ENCODE results near the gene DHCR24. TPM values are rescaled to one million over a fixed set of nuclear protein-coding genes. Genes with fewer than 3 reads are reported as not detected.

The DHCR24 gene
- total and polyA plus RNA-seq, 2 donors (not counting 1 experiment from before 2014, with no cell fraction given), result 5.2 to 13.3 TPM

DNA sequence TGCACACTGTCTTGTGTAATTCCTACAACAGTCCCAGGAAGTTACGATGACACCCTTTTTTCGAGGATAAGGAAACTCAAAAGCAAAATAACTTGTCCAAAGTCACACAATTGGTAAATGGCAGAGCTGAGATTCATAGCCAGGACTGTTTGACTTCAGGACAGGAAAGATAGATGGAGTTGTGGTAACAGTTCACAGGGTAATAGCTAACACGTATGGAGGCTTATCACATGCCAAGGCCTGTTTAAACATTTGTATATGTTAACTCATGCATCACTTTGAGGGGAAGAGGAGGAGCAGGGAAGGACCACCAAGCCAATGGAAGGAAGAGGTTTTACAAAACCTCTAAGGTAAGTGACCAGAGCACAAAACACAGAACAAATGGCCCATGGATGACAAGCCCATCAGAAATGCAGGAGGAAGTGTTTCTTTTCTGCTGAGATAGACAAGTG is 2.8 kb downstream of the DHCR24 start:
- Histone ChIP-seq H3K27me3 (replicated peaks in 1 of 4; ENCODE audit: control extremely low read depth in 1 of 4, control insufficient read depth in 3 of 4, insufficient read depth in 4 of 4, low read length in 3 of 4) (peaks cover 0 to 18% (median 0%) of the 10 kb centered on the region in 4 experiments), H3K4me1 (ENCODE audit: control insufficient read depth in 2 of 2, insufficient read depth in 2 of 2, low read length in 2 of 2) (peaks cover 11 to 17% of the 10 kb centered on the region in 2 donors), H3K4me2 (replicated peaks; ENCODE audit: low read depth, low read length, poor library complexity, severe bottlenecking) (no peak overlapping the region), H2AFZ (ENCODE audit: insufficient read depth, low read depth, low read length, poor library complexity, severe bottlenecking) (no peak overlapping the region), H3K9ac (ENCODE audit: low read length) (no peak overlapping the region), H3K36me3 (replicated peaks in 1 of 2; ENCODE audit: control extremely low read depth in 1 of 2, control insufficient read depth in 1 of 2, extremely low read depth in 1 of 2, insufficient read depth in 2 of 2, low read length in 1 of 2) (no peaks in the 10 kb centered on the region), H3K9me3 (ENCODE audit: control extremely low read depth in 1 of 3, control insufficient read depth in 2 of 3, insufficient read depth in 1 of 3, low read length in 2 of 3) (peaks cover 0 to 4% (median 3%) of the 10 kb centered on the region in 3 donors), H3K27ac (ENCODE audit: low read length in 2 of 2) (no peak overlapping the region), H3K4me3 (ENCODE audit: control extremely low read depth in 1 of 5, extremely low read depth in 1 of 5, insufficient read depth in 1 of 5, low read depth in 2 of 5, low read length in 4 of 5) (no peak overlapping the region), H3K79me2 (ENCODE audit: control insufficient read depth, insufficient read depth, low read length) (no peaks in the 10 kb centered on the region), H4K20me1 (ENCODE audit: control insufficient read depth, insufficient read depth, low read length, poor library complexity, severe bottlenecking) (no peaks in the 10 kb centered on the region)
- Mint-ChIP-seq H3K9me3 (ENCODE audit: insufficient read depth) (peaks cover 4% of the 10 kb centered on the region), H3K4me1 (peaks cover 30% of the 10 kb centered on the region), H3K27ac (no peak overlapping the region), H3K27me3 (peaks cover 8% of the 10 kb centered on the region), H3K4me3 (no peak overlapping the region)
- ChIA-PET POLR2A (no interaction called here), CTCF (interaction anchor here (1.6 kb wide), 1 partner anchor 61 kb away, joined by 3 read pairs; no protein-coding TSS in a partner anchor)
- intact Hi-C loops (cut with micrococcal nuclease), result no loop called here
- TF ChIP-seq EZH2 (IDR thresholded peaks at IDR 0.05; ENCODE audit: borderline replicate concordance, insufficient read depth, low read depth, low read length, poor library complexity, severe bottlenecking), result no peak
- TF ChIP-seq, protein P1, sequence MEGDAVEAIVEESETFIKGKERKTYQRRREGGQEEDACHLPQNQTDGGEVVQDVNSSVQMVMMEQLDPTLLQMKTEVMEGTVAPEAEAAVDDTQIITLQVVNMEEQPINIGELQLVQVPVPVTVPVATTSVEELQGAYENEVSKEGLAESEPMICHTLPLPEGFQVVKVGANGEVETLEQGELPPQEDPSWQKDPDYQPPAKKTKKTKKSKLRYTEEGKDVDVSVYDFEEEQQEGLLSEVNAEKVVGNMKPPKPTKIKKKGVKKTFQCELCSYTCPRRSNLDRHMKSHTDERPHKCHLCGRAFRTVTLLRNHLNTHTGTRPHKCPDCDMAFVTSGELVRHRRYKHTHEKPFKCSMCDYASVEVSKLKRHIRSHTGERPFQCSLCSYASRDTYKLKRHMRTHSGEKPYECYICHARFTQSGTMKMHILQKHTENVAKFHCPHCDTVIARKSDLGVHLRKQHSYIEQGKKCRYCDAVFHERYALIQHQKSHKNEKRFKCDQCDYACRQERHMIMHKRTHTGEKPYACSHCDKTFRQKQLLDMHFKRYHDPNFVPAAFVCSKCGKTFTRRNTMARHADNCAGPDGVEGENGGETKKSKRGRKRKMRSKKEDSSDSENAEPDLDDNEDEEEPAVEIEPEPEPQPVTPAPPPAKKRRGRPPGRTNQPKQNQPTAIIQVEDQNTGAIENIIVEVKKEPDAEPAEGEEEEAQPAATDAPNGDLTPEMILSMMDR (IDR thresholded peaks at IDR 0.05), result no peak
- ATAC-seq (ENCODE audit: low read depth) (no peak), DNase-seq (no peak)
- no CpG with 5 or more reads among the region's 3 CpGs for WGBS (ENCODE audit: insufficient coverage)

DNA sequence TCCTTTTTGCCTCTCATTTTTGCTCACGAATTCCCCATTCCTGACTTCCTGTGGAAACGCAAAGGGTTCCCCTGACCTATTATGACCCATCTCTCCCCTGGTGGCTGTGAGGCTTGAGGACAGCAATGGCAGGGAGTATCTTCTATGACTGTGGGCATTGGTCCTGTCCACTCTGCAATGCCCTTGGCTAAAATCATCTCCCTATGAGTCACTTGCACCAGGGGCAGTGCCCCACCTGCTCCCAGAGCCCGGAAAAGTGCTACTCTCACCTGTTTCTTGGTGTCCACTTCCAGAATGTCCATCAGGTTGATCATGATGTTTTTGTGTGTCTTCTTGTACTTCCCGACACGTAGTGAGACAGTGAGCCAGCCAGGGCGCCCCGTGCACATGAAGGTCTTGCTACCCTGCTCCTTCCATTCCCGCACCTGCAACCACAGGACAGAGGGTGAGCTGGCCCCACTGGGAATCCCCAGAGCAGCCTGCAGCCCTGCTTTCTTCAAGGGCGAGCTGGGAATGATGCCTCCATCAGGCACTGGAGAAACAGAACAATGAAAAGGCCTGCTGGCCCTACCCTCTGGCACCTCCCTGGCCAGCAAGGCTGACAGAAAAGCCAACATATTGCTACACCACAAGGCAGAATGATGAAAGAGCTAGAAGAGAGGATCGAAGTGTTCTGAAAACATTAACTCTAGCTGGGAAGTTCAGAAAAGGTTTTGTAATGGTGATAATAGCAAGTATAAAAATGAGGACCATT is 3.5 kb downstream of the DHCR24 start:
- ChIA-PET CTCF (no interaction called here), POLR2A (no interaction called here)
- Histone ChIP-seq H3K4me3 (ENCODE audit: control extremely low read depth in 1 of 5, extremely low read depth in 1 of 5, insufficient read depth in 1 of 5, low read depth in 2 of 5, low read length in 4 of 5) (no peak overlapping the region), H3K4me2 (replicated peaks; ENCODE audit: low read depth, low read length, poor library complexity, severe bottlenecking) (no peak overlapping the region), H3K36me3 (replicated peaks in 1 of 2; ENCODE audit: control extremely low read depth in 1 of 2, control insufficient read depth in 1 of 2, extremely low read depth in 1 of 2, insufficient read depth in 2 of 2, low read length in 1 of 2) (no peaks in the 10 kb centered on the region), H3K79me2 (ENCODE audit: control insufficient read depth, insufficient read depth, low read length) (no peaks in the 10 kb centered on the region), H3K4me1 (ENCODE audit: control insufficient read depth in 2 of 2, insufficient read depth in 2 of 2, low read length in 2 of 2) (peaks cover 11 to 17% of the 10 kb centered on the region in 2 donors), H2AFZ (ENCODE audit: insufficient read depth, low read depth, low read length, poor library complexity, severe bottlenecking) (no peak overlapping the region), H3K27ac (ENCODE audit: low read length in 2 of 2) (no peak overlapping the region), H3K9ac (ENCODE audit: low read length) (no peak overlapping the region), H4K20me1 (ENCODE audit: control insufficient read depth, insufficient read depth, low read length, poor library complexity, severe bottlenecking) (no peaks in the 10 kb centered on the region), H3K9me3 (ENCODE audit: control extremely low read depth in 1 of 3, control insufficient read depth in 2 of 3, insufficient read depth in 1 of 3, low read length in 2 of 3) (peaks cover 0 to 8% (median 3%) of the 10 kb centered on the region in 3 donors), H3K27me3 (replicated peaks in 1 of 4; ENCODE audit: control extremely low read depth in 1 of 4, control insufficient read depth in 3 of 4, insufficient read depth in 4 of 4, low read length in 3 of 4) (peaks cover 0 to 18% (median 0%) of the 10 kb centered on the region in 4 experiments)
- no peak for TF ChIP-seq EZH2 (IDR thresholded peaks at IDR 0.05; ENCODE audit: borderline replicate concordance, insufficient read depth, low read depth, low read length, poor library complexity, severe bottlenecking)
- TF ChIP-seq, protein P1 (IDR thresholded peaks at IDR 0.05), result no peak
- H3K4me1 Mint-ChIP-seq, result peaks cover 30% of the 10 kb centered on the region
- peaks cover 8% of the 10 kb centered on the region for H3K27me3 Mint-ChIP-seq
- ATAC-seq (ENCODE audit: low read depth) (no peak), DNase-seq (no peak)
- no peak overlapping the region for H3K4me3 Mint-ChIP-seq
- intact Hi-C loops (cut with micrococcal nuclease), result no loop called here
- H3K27ac Mint-ChIP-seq, result no peak overlapping the region
- H3K9me3 Mint-ChIP-seq (ENCODE audit: insufficient read depth), result peaks cover 4% of the 10 kb centered on the region
- 96% methylated on average over 6 of the region's 10 CpGs for WGBS (ENCODE audit: insufficient coverage)
